ENCODE data around the gene FLT3LG.

Gene FLT3LG

DNA sequence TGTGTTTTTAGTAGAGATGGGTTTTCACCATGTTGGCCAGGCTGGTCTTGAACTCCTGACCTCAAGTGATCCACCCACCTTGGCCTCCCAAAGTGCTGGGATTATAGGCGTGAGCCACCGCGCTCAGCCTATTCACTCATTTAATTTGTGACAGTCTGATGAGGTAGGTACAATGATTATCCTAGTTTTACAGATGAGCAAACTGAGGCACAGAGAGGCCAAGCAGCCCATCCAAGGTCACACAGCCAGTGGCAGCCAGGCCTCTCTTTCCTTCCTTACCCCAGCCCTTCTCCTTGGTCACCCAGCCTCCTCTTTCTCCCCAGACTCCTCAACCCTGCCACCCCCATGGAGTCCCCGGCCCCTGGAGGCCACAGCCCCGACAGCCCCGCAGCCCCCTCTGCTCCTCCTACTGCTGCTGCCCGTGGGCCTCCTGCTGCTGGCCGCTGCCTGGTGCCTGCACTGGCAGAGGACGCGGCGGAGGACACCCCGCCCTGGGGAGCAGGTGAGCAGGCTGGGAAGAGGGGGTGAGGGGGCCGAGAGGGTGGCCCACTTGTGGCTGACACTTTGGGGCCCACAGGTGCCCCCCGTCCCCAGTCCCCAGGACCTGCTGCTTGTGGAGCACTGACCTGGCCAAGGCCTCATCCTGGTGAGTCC, 6.1 kb downstream of the FLT3LG start:
- DNase-seq, result no peak
- in situ Hi-C loops (cut with HindIII; ENCODE audit: low pct_ligation_motif_present, low pct_unique_long_range_greater_than_20kb, low sequenced_read_pairs), result no loop called here

DNA sequence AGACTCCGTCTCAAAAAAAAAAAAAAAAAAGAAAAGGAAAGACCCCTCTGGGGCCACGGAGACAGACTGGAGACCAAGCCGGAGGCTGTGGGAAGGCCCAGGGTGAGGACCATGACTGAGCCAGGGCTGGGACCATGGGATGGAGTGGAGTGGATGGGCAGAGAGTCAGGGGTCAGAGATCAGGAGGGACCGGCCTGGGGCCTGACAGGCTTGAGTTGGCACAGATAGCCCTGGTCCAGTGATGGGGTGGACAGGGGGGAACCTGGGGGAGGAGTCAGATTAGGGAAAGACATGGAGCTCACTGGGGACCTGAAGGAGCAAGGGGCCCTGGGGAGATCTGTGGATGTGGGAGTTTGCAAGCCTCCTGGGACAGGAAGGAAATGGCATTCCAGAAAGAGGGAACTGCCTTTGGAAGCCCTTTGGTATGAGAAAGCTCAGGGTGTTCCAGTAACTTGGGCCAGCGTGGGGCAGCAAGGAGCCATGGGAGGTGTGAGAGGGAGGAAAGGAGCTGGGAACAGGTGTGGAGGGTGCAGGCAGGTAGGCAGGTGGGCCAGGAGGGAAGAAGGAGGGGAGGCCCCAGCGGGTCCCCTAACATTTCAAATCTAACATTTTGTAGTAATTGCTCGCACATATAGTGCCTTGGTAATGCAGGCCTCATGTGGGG, 7.1 kb downstream of the FLT3LG start:
- no peak for DNase-seq
- in situ Hi-C loops (cut with HindIII; ENCODE audit: low pct_ligation_motif_present, low pct_unique_long_range_greater_than_20kb, low sequenced_read_pairs), result no loop called here

DNA sequence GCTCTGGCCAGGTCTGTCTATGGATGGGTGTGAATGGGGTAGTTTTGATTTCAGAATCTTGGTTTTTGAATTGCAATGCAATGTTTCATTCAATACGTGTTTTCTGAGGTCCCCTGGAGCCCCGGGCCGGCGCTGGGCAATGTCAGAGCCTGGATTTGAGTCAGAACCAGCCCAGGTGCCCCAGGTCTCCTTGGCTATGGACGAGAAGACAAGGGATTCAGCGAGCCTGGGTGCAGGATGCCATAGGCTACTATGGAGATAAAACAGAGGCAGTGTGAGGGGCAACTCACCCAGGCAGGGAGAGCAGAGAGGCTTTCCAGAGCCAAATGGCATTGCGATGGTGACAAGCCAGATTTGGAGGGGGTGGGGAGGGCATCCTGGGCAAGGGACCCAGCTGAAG, 12.2 kb downstream of the FLT3LG start:
- in situ Hi-C loops (cut with HindIII; ENCODE audit: low pct_ligation_motif_present, low pct_unique_long_range_greater_than_20kb, low sequenced_read_pairs), result no loop called here
- DNase-seq, result no peak

DNA sequence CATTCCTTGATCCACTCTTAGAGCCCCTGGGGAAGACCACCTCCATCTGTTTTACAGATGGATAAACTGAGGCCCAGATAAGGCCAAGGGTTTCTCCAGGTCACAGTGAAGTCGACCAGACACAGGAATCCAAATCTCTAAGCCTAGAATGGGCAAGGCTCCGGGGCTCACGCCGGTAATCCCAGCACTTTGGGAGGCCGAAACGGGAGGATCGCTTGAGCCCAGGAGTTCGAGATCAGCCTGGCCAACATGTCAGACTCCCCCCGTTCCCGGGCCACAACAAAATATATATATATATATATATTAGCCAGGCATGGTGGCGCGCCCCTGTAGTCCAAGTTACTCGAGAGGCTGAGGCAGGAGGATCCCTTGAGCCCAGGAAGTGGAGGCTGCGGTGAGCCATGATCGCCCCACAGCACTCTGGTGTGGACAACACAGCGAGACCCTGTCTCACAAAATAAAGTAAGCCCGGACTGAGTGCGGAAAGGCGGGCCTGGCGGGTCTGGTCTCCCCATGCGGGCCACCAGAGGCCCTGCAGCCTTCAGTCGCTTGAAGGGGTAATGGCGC, 12.8 kb downstream of the FLT3LG start:
- in situ Hi-C loops (cut with HindIII; ENCODE audit: low pct_ligation_motif_present, low pct_unique_long_range_greater_than_20kb, low sequenced_read_pairs), result no loop called here
- DNase-seq, result no peak

DNA sequence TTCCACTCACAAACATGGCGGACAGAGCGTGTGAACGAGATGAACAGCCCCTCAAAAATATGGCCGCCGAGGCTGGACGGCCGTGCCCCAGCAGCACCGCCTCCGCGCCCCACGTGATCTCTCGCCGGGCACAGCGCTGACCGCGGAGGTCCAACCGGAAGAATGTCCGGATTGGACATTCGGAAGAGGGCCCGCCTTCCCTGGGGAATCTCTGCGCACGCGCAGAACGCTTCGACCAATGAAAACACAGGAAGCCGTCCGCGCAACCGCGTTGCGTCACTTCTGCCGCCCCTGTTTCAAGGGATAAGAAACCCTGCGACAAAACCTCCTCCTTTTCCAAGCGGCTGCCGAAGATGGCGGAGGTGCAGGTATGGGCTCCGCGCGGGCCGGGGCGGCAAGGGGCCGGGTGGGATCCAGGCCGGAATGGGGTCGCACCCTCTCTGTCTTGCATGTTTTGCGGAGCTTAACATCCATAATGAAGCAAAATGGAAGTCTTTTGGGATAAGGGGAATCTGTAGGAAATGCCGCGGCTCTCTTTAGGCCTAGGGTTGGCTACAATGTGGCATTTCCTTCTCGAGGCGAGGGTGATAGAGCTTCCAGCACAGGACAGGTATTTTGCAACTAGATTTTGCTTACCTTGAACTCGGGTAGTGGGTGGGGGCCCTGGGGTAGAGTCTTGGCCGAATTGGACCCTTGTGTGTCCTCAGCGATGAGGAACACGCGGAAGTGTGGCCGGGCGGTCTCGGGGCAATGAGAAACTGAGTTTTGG, 13.4 kb downstream of the FLT3LG start, which contains the start of gene RPL13A:
Gene RPL13A, plus strand, starts transcription at position 332 of the 769 bp plus-strand sequence. Its CDS starts 22 bp downstream, at position 354.
- peak; percentile 97 for DNase-seq
- in situ Hi-C loops (cut with HindIII; ENCODE audit: low pct_ligation_motif_present, low pct_unique_long_range_greater_than_20kb, low sequenced_read_pairs), result no loop called here

DNA sequence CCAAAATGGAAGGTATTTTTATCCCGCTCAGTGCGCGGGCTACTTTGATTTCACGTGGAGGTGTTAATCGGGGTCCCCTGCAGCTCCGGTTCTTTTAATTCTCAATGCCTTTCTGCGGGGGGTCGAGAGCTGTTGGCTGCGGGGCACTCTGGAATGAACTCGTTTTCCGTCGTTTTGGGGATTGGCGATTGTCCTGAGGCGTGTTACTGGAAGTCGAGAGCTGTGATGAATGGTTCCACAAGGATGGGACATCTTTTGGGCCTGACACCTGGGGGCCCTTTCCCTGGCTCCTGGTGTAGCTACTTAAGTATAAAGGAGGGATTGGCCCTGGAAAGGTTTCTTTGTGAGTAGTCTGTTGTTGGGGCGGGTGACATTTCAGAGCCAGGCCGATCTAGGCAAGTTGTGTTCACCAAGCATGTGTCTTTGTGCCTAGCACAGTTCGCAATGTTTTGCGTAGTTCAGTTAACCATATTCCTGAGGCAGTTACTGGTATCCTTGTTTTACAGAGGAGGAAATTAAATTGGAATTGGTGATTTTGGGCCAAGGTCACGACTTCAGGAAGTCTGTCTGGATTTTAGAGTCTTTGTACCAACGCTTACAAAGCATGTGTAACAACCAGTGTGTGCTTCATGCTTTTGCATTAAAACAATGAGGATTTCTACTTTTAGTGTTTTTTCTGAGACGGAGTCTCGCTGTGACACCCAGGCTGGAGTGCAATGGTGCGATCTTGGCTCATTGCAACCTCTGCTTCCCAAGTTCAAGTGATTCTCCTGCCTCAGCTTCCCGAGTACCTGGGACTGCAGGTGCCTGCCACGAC, 14.2 kb downstream of the FLT3LG start:
- in situ Hi-C loops (cut with HindIII; ENCODE audit: low pct_ligation_motif_present, low pct_unique_long_range_greater_than_20kb, low sequenced_read_pairs), result no loop called here

DNA sequence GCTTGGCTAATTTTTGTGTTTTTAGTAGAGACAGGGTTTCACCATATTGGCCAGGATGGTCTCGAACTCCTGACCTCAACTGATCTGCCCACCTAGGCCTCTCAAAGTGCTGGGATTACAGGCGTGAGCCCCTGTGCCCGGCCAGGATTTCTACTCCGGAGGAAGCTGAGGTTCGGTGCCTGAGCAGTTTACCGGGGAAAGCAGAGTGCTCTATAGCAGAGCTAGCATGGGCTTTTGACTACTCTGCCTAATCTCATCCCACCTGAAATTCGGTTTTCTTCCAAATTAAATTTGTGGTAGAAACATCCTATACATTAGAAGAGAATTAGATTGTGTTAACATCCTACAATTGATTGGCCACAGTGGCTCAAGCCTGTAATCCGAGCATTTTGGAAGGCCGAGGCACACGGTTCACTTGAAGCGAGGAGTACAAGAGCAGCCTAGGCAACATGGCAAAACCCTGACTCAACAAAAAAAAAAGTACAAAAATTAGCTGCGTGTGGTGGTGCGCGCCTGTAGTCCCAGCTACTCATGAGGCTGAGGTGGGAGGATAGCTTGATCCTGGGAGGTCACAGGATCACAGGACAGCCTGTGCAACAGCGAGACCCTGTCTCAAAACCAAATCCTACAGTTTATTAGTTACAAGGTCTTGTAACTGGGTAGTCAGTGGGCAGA, 15.0 kb downstream of the FLT3LG start:
- DNase-seq, result no peak
- in situ Hi-C loops (cut with HindIII; ENCODE audit: low pct_ligation_motif_present, low pct_unique_long_range_greater_than_20kb, low sequenced_read_pairs), result no loop called here

More for the DNA sequence above, 14.2 kb downstream of the FLT3LG start:
- no peak for DNase-seq

DNA sequence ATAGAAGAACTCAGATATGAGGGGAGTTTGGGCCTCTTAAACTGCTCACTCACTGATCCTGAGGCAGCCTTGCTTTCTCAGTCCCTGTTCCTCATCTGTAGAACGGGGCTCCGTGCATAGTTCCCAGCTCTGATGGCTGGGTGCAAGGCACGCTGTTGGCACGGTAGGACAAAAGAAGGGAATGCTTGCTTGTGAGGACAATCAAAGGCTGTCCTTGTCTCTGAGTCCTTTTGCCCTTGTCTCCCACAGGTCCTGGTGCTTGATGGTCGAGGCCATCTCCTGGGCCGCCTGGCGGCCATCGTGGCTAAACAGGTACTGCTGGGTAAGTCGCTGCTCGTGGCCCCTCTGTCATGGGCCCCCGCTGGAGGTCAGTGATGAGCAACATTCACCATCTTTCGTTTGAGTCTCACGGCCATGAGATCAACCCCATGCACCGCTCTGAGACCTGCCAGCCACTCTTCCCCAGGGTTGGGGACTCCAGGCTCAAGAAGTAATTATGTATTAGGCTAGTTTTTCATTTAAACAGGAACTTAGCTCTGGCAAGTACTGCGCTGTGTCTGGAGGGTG, 15.7 kb downstream of the FLT3LG start:
- no peak for DNase-seq
- in situ Hi-C loops (cut with HindIII; ENCODE audit: low pct_ligation_motif_present, low pct_unique_long_range_greater_than_20kb, low sequenced_read_pairs), result no loop called here

DNA sequence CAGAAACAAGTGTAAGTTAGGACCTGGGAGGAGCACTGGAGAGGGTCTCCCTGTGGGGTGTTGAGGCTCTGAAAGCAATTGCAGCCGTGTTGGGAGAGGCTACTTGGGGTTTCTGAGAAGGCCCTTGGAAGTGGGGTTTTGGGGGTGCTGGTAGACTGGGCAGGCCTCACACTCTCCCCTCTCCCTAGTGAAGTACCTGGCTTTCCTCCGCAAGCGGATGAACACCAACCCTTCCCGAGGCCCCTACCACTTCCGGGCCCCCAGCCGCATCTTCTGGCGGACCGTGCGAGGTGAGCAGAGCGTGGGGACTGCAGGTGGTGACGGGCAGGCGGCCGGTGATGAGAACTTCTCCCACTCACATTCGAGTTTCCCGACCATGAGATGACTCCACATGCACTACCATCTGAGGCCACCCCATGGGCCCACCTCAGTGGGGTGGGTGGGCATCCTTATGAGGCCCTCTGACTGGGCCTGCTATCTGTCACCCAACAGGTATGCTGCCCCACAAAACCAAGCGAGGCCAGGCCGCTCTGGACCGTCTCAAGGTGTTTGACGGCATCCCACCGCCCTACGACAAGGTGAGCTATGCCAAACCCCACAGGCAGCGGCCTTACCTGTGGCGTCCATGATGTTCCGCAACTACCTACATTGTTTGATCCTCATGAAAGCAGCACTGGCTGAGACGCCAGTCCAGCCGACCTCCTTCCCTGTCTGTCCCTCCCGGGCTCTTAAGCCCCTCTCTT, 16.4 kb downstream of the FLT3LG start:
- in situ Hi-C loops (cut with HindIII; ENCODE audit: low pct_ligation_motif_present, low pct_unique_long_range_greater_than_20kb, low sequenced_read_pairs), result no loop called here
- no peak for DNase-seq

DNA sequence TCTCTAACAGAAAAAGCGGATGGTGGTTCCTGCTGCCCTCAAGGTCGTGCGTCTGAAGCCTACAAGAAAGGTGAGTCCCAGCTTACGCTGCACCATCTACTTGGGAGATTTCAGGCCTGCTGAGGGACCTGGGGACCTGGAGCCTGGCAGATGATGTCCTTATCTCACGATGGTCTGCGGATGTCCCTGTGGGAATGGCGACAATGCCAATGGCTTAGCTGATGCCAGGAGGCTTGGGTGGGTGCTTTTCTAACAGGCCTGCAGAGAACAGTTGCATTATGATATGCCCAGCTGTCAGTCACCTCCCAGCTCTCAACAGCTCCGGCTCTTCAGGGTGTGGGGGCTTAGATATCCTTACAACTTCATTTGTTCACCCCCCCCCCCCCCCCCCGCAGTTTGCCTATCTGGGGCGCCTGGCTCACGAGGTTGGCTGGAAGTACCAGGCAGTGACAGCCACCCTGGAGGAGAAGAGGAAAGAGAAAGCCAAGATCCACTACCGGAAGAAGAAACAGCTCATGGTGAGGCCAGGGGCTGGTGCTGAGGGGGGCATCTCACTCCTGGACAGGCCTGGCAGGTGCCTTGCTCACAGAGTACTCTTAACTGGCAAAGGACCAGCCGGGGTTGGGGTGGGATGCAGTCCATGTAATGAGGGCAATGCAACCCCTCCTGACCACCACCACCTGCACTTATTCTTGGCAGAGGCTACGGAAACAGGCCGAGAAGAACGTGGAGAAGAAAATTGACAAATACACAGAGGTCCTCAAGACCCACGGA, 17.2 kb downstream of the FLT3LG start:
- in situ Hi-C loops (cut with HindIII; ENCODE audit: low pct_ligation_motif_present, low pct_unique_long_range_greater_than_20kb, low sequenced_read_pairs), result no loop called here
- DNase-seq, result no peak

DNA sequence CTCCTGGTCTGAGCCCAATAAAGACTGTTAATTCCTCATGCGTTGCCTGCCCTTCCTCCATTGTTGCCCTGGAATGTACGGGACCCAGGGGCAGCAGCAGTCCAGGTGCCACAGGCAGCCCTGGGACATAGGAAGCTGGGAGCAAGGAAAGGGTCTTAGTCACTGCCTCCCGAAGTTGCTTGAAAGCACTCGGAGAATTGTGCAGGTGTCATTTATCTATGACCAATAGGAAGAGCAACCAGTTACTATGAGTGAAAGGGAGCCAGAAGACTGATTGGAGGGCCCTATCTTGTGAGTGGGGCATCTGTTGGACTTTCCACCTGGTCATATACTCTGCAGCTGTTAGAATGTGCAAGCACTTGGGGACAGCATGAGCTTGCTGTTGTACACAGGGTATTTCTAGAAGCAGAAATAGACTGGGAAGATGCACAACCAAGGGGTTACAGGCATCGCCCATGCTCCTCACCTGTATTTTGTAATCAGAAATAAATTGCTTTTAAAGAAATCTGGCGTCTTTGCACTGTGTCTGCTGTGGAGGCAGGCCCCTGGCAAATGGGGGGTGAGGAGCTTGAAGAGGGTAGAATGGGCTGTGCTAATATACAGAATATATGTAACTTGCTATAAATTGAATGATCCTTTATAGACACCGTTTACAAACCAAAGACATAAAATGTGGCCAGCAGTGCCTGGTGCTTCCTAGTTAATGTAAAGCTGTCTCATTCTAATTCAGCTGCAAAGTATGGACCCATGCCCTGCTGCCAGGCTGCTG, 18.0 kb downstream of the FLT3LG start:
- DNase-seq, result no peak
- in situ Hi-C loops (cut with HindIII; ENCODE audit: low pct_ligation_motif_present, low pct_unique_long_range_greater_than_20kb, low sequenced_read_pairs), result no loop called here

DNA sequence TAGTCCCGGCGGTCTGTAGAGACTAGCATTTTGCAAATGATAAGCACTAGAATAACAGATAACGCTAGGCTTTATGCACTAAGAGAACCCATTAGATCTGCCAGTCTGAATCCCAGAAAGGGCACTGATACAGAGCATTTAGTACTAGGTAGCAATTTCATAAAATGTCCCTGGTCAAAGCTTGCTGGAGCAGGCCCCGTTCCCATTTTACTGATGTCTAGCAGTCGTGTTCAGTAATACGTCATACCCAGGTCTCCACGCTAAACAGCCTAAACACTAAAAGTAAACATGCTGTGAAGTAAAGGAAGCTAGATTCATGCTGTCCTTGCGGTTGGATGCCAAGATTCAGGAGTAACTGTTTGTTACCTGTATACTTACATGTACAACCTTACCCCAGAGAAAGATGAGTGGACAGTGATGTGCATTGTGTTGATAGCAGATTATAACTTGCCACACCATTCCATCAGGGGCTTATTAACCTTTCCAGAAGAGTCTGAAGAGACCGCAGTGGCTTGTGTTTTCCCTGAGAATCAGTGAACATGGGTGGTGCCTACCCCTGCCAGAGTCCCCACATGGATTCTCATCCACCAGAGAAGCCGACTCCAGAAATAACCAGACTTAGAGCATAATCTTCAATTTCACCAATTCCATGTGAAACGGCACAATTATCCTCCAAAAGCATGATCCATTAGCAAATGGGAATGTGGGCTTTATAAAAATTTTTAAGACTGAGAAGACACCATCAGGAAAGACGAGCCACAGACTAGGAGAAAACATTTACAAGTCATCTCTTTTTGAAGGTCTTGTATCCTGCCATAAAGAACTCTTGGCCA, 18.8 kb downstream of the FLT3LG start:
- in situ Hi-C loops (cut with HindIII; ENCODE audit: low pct_ligation_motif_present, low pct_unique_long_range_greater_than_20kb, low sequenced_read_pairs), result no loop called here
- no peak for DNase-seq

DNA sequence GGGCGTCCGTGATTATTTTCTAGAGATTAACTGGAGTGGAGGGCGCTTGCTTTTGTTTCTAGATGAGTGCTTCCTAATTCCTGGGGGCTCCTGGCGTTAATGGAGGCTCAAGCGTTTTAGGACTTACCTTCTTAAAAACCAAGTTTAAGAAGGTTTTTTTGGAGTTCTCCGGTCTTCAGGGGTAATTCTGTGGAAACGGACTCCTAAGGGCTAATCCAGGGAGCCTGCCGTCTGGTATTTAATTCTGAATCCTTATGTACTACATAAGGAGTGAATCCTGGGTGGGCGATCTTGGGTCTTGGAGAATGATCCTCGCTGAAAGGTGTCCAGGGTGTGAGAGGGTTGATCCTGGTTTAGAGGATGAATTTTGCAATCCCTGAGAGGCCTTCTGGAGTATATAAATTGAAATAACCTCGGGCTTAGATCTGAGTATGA, 22.6 kb downstream of the FLT3LG start:
- in situ Hi-C loops (cut with HindIII; ENCODE audit: low pct_ligation_motif_present, low pct_unique_long_range_greater_than_20kb, low sequenced_read_pairs), result no loop called here
- DNase-seq, result no peak

DNA sequence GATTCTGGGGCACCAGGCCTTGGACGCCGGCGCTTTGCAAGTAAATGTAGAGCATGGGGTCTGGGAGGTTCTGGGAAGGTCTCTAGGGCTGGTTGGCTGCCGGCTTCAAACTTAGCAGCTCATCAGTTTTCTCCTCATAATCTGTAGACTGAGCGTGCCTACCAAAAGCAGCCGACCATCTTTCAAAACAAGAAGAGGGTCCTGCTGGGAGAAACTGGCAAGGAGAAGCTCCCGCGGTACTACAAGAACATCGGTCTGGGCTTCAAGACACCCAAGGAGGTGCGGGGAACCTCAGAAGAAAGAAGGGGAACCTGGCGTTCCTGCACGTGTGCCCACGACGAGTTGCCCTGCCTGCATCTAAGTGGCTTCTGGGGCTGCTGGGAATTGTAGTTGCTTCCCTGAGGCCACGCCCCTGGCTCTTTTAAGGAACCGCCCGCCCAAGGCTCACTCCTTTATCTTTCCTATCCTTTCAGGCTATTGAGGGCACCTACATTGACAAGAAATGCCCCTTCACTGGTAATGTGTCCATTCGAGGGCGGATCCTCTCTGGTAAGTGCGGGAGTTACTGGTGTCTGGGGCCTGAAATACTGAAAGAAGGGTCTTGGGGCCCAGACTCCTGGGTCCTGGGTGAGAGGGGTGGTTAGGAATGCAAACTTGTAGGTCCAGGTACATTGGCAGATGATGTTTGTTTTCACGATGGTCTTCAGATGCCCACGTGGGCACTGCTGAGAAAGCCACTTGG, 23.2 kb downstream of the FLT3LG start:
- in situ Hi-C loops (cut with HindIII; ENCODE audit: low pct_ligation_motif_present, low pct_unique_long_range_greater_than_20kb, low sequenced_read_pairs), result no loop called here
- peak; percentile 42 for DNase-seq

All from ACHN (cell line).